DOHH2 (cell line): ENCODE results near the gene PFDN5.

ENCODE experiments used
- CTCF ChIP-seq: fragments of 200-600 bp; sonication (generic); IDR thresholded peaks from one replicate; pipeline ENCODE4 v1.5.1; 2014; ENCODE audit warnings: antibody characterized with exemption, mild to moderate bottlenecking, low read depth, low read length; ENCODE audit not compliant: poor library complexity, severe bottlenecking
- EZH2phosphoT487 ChIP-seq: fragments of 200-600 bp; sonication (generic); IDR thresholded peaks from 2 replicates; pipeline ENCODE4 v1.6.1; 2017; ENCODE audit warnings: borderline replicate concordance, mild to moderate bottlenecking, antibody characterized with exemption, low read length, moderate library complexity, mixed read lengths

DNA sequence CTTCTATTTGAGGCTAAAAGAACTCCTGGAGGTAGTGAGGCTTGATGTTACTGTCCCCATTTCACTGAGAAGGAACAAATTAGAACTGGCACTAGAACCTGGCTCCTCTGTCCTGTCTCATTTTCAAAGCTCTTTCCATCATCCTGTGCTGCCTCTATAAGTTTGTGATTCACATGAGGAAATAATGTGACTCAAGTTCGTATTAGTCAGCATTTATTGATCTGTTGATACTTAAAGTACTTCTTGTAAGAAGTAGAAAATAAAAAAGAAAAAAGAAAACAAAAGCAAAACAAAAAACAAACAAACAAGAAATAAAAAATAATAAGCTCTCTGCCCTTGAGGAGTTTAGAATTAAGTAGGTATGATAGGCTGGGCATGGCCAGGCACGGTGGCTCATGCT, 29.6 kb upstream of the PFDN5 start:
- TF ChIP-seq CTCF (no peak), EZH2phosphoT487 (no peak)
